GM12891 (cell line): ENCODE measurements around the gene DDX31.

Source experiments
- POLR2AphosphoS5 ChIP-seq: IDR thresholded peaks from 2 replicates; pipeline ENCODE4 v1.6.1; 2011; ENCODE audit warnings: low read depth, low read length, control low read depth
- TAF1 ChIP-seq: IDR thresholded peaks from 2 replicates; pipeline ENCODE4 v1.6.1; 2011; ENCODE audit warnings: low read depth, low read length, control low read depth

DNA sequence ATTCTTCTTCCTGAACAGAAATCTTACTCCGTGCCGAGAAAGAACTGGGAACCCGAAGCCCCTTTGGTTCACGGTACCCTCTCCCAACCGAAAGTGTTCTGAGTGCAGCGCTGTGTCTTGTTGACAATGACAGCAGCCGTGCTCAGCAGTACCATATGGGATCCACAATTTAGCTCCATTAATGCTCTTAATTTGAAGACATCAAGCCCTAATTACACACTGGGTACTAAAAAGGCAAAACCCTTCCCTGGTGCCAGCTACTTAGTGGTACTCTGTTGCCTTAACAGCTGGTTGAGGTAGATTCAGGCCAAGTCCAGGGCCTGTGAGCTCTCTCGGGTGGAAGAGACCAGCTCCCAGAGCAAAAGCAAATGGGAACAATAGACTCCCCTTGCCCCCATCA lies 24.5 kb downstream of the DDX31 start:
- TF ChIP-seq POLR2AphosphoS5 (no peak), TAF1 (no peak)
